Amniotic stem cell (primary cell): ENCODE data around the gene MYBBP1A.

Experiments
- DNase-seq: peaks from one replicate; lab custom pipeline; 2025; lab: John Stamatoyannopoulos, UW

Gene MYBBP1A

GRCh38 chr17:4502466-4503154 is 52.6 kb downstream of the MYBBP1A start:
- DNase-seq, result no peak

- no peak for DNase-seq
Measured at GRCh38 chr17:4501295-4501949, 53.8 kb downstream of the MYBBP1A start.

GRCh38 chr17:4500191-4500571 is 55.0 kb downstream of the MYBBP1A start:
- DNase-seq, result no peak

GRCh38 chr17:4499431-4500190 is 55.6 kb downstream of the MYBBP1A start:
- DNase-seq, result no peak

GRCh38 chr17:4498461-4499397 is 56.5 kb downstream of the MYBBP1A start, which contains the start of gene SPNS2:
TSS of gene SPNS2 (plus strand) at chr17:4498881. CDS start at chr17:4499048, 167 bp downstream.
- DNase-seq, result no peak

- DNase-seq, result no peak
Measured at GRCh38 chr17:4497101-4497824, 57.9 kb downstream of the MYBBP1A start.

- no peak for DNase-seq
Measured at GRCh38 chr17:4492721-4493561, 62.2 kb downstream of the MYBBP1A start.

- no peak for DNase-seq
Measured at GRCh38 chr17:4490637-4491061, 64.5 kb downstream of the MYBBP1A start.

- no peak for DNase-seq
Measured at GRCh38 chr17:4490109-4490591, 65.0 kb downstream of the MYBBP1A start.

- no peak for DNase-seq
Measured at GRCh38 chr17:4488989-4489595, 66.1 kb downstream of the MYBBP1A start.
